SK-N-SH (cell line): Measurements from ENCODE around the gene PGS1. TPM values are rescaled to one million over a fixed set of nuclear protein-coding genes. Genes with fewer than 3 reads are reported as not detected.

Source experiments
- CHD2 ChIP-seq: fragments of 150-350 bp; IDR thresholded peaks from 2 replicates; pipeline ENCODE4 v1.6.1; 2018; ENCODE audit warnings: low read length; ENCODE audit not compliant: partially characterized antibody
- FOSL2 ChIP-seq: IDR thresholded peaks from 2 replicates; pipeline ENCODE4 v1.4.0; 2012; ENCODE audit warnings: low read depth, mild to moderate bottlenecking, moderate library complexity, borderline replicate concordance
- GABPA ChIP-seq: IDR thresholded peaks from 2 replicates; pipeline ENCODE4 v1.4.0; 2012; ENCODE audit warnings: low read depth, mild to moderate bottlenecking
- GATA2 ChIP-seq: sonication (generic); formaldehyde crosslinking; IDR thresholded peaks from 2 replicates; pipeline ENCODE4 v1.5.0; 2020; ENCODE audit warnings: mild to moderate bottlenecking, missing genetic modification reagents
- MEF2A ChIP-seq: IDR thresholded peaks from 2 replicates; pipeline ENCODE4 v1.4.0; 2012; ENCODE audit warnings: low read depth, borderline replicate concordance
- MXI1 ChIP-seq: IDR thresholded peaks from 2 replicates; pipeline ENCODE4 v1.6.1; 2012; ENCODE audit warnings: mild to moderate bottlenecking, low read depth, low read length, improper control_type of control experiment
- NRF1 ChIP-seq: IDR thresholded peaks from 2 replicates; pipeline ENCODE4 v1.6.1; 2012; ENCODE audit warnings: low read depth, mild to moderate bottlenecking, low read length
- POLR2AphosphoS5 ChIP-seq: IDR thresholded peaks from 2 replicates; pipeline ENCODE4 v1.6.1; 2012; ENCODE audit warnings: low read depth, low read length
- RAD21 ChIP-seq: IDR thresholded peaks from 2 replicates; pipeline ENCODE4 v1.6.1; 2012; ENCODE audit warnings: mild to moderate bottlenecking, low read length
- RCOR1 ChIP-seq: fragments of 150-350 bp; IDR thresholded peaks from 2 replicates; pipeline ENCODE4 v1.6.1; 2017; ENCODE audit warnings: antibody characterized with exemption, low read length
- RFX5 ChIP-seq: IDR thresholded peaks from 2 replicates; pipeline ENCODE4 v1.6.1; 2012; ENCODE audit warnings: mild to moderate bottlenecking, improper control_type of control experiment, low read length
- RXRA ChIP-seq: IDR thresholded peaks from 2 replicates; pipeline ENCODE4 v1.4.0; 2012; ENCODE audit warnings: low read depth, mild to moderate bottlenecking, borderline replicate concordance
- TAF1 ChIP-seq: IDR thresholded peaks from 2 replicates; pipeline ENCODE4 v1.6.1; 2012; ENCODE audit warnings: low read depth, mild to moderate bottlenecking, low read length, moderate library complexity, borderline replicate concordance
- TCF12 ChIP-seq: IDR thresholded peaks from 2 replicates; pipeline ENCODE4 v1.4.0; 2012
- YY1 ChIP-seq: IDR thresholded peaks from 2 replicates; pipeline ENCODE4 v1.4.0; 2012; ENCODE audit warnings: low read depth, mild to moderate bottlenecking
- polyA plus RNA-seq, 3 experiments: library from polyadenylated mRNA; depleted of rRNA; stranded (reverse); fragments of >200 nt; gene quantifications; 2 replicates each; pipeline ENCODE4 v1.2.3, GENCODE V29; 2012
- TF ChIP-seq, protein P1 (sequence below): fragments of 200-600 bp; sonication (generic); IDR thresholded peaks from 2 replicates; pipeline ENCODE4 v1.6.1; 2017; ENCODE audit warnings: antibody characterized with exemption, mild to moderate bottlenecking, moderate library complexity
- TF ChIP-seq, protein P2 (sequence below): fragments of 150-350 bp; IDR thresholded peaks from 2 replicates; pipeline ENCODE4 v1.6.1; 2016; ENCODE audit warnings: mild to moderate bottlenecking, low read depth, low read length
- TF ChIP-seq, protein P3 (sequence below): IDR thresholded peaks from 2 replicates; pipeline ENCODE4 v1.4.0; 2012; ENCODE audit warnings: low read depth, borderline replicate concordance
- TF ChIP-seq, protein P4 (sequence below): IDR thresholded peaks from 2 replicates; pipeline ENCODE4 v1.4.0; 2012; ENCODE audit warnings: low read depth

Gene PGS1
- polyA plus RNA-seq, 1 of the 3 experiments (the other 2 are of a cell fraction): 88.4 TPM

DNA sequence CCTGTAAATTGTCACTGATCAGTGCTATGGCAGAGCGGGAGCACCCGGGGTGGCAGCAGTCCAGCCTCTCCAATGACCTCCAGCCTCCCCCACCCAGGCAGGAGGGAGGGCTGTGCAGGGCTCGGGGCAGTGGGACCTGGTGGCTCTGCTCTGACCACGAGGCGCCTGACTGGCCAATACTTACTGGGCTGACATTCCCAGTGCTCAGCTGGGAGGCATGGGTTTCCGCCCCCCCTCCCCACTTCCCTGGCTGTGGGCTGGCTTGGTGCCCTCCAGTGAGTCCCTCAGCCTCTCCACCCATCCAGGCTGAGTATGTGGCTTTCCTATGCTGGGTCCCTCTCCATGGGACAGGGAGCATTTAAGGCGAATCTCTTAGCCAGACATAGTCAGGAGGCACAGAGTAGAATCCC lies 21.3 kb upstream of the PGS1 start (continued):
- TF ChIP-seq YY1 (no peak), RXRA (peak; percentile 31; the same call in 1 of the 2 replicates), TAF1 (no peak), TCF12 (peak; percentile 81), CHD2 (peak; percentile 72), NRF1 (no peak), RAD21 (0 out of 2 replicates have a peak, but pooled peaks have one; percentile 4), GABPA (no peak), MEF2A (no peak), POLR2AphosphoS5 (no peak; the same call in none of the 2 replicates), RCOR1 (0 out of 2 replicates have a peak, but pooled peaks have one; percentile 62), MXI1 (peak; percentile 95), RFX5 (no peak), GATA2 (CRISPR knock-in tag) (no peak), FOSL2 (no peak)
- TF ChIP-seq, protein P1, sequence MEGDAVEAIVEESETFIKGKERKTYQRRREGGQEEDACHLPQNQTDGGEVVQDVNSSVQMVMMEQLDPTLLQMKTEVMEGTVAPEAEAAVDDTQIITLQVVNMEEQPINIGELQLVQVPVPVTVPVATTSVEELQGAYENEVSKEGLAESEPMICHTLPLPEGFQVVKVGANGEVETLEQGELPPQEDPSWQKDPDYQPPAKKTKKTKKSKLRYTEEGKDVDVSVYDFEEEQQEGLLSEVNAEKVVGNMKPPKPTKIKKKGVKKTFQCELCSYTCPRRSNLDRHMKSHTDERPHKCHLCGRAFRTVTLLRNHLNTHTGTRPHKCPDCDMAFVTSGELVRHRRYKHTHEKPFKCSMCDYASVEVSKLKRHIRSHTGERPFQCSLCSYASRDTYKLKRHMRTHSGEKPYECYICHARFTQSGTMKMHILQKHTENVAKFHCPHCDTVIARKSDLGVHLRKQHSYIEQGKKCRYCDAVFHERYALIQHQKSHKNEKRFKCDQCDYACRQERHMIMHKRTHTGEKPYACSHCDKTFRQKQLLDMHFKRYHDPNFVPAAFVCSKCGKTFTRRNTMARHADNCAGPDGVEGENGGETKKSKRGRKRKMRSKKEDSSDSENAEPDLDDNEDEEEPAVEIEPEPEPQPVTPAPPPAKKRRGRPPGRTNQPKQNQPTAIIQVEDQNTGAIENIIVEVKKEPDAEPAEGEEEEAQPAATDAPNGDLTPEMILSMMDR: no peak
- TF ChIP-seq, protein P2, sequence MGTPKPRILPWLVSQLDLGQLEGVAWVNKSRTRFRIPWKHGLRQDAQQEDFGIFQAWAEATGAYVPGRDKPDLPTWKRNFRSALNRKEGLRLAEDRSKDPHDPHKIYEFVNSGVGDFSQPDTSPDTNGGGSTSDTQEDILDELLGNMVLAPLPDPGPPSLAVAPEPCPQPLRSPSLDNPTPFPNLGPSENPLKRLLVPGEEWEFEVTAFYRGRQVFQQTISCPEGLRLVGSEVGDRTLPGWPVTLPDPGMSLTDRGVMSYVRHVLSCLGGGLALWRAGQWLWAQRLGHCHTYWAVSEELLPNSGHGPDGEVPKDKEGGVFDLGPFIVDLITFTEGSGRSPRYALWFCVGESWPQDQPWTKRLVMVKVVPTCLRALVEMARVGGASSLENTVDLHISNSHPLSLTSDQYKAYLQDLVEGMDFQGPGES: no peak
- TF ChIP-seq, protein P3, sequence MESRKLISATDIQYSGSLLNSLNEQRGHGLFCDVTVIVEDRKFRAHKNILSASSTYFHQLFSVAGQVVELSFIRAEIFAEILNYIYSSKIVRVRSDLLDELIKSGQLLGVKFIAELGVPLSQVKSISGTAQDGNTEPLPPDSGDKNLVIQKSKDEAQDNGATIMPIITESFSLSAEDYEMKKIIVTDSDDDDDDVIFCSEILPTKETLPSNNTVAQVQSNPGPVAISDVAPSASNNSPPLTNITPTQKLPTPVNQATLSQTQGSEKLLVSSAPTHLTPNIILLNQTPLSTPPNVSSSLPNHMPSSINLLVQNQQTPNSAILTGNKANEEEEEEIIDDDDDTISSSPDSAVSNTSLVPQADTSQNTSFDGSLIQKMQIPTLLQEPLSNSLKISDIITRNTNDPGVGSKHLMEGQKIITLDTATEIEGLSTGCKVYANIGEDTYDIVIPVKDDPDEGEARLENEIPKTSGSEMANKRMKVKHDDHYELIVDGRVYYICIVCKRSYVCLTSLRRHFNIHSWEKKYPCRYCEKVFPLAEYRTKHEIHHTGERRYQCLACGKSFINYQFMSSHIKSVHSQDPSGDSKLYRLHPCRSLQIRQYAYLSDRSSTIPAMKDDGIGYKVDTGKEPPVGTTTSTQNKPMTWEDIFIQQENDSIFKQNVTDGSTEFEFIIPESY: no peak
- TF ChIP-seq, protein P4, sequence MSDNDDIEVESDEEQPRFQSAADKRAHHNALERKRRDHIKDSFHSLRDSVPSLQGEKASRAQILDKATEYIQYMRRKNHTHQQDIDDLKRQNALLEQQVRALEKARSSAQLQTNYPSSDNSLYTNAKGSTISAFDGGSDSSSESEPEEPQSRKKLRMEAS: peak; percentile 94
